GM21381 (cell line): ENCODE results near the gene CNR2.
"Not testable (repeated sequence)": the region's sequence is repeated elsewhere in the genome, so short reads cannot be mapped to it uniquely, and the experiment has no call there.

Source experiments
- ATAC-seq: cut with Tn5 transposase; IDR thresholded peaks from one replicate; pipeline ENCODE4 v1.9.1; 2021; ENCODE audit warnings: mild to moderate bottlenecking, moderate library complexity; ENCODE audit not compliant: unreplicated experiment

CNR2 gene

GRCh38 chr1:23913212-23913880 is at the start of gene CNR2:
TSS of gene CNR2 (minus strand) at chr1:23913362. CDS start at chr1:23875617, 37,745 bp downstream.
- ATAC-seq, result no peak

DNA sequence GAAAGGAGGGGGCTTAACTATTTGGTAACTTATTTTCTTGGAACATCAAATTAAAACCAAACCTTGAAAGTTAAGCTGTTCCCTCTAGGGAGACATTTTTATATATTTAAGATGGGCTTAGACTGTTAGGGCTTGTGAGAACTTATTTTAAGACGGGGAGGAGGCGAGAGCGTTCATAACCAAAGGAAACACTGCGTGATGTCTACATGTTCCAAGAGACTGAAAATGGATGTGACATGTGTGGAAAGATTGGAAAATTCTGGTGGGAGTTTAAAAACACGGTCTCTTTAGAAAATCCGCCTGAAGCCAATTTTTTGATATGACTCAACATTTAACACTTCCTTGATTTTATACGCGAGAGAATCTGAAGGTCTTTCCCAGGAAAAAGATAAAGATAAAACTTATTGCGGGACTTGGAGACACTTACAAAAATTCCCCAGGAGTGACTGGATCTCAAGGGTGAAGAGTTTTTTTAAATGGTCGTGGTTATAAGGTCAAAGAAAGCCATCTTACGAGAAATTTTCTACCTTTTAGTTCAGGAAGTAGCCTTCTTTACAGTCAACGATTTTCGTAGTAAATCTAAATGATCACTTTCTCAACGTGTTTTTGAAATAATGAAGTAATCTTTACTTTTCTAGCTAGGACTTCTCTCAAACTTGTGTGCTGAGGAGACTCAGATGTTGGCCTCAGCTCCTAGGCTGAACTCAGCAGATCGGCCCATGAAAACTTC is 47.3 kb upstream of the CNR2 start:
- no peak for ATAC-seq

DNA sequence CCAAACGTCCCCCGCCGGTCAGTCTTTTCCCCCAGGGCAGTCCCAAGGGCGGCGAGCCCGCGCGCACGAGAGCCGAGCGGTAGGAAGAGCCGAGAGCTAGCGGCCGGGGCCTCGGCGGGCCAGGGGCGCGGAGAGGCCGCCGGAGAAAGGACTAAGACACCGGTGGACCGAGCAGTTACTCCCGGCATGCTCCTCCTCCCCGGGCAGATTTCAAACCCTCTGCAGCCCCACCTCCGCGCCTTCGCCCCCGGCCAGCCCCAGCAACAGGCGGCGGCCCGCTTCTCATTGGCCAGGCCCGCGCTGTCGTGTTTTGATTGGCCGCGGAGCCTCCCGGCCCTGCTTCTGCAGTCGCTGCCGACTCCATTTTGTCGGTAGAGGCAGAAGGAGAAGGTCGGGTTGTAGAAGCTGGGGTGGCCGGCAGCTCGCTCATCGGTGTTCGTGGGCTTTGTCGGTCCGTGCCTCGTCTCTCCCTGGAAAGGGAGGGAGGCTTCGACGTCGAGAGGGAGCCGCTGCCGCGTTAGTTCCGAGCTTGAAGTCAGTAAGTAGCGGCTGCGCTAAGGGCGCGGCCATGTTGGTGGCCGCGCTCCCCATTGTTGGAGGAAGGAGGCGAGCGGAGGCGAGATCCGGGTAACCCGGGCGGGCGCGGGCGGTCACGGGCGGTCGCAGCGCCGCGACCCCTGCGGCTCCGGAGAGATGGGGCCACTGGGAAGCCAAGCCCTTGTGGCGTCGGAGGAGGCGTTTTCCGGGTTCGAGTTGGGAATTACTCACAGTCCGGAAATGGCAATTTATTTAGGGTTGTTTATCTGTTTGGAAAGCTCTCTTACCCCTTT is 46.5 kb upstream of the CNR2 start, which contains the start of gene PNRC2:
Gene PNRC2 (plus strand): TSS at position 368 of the 830 bp plus-strand sequence. CDS start 1,630 bp downstream, outside the sequence.
- peak; percentile 82 for ATAC-seq

DNA sequence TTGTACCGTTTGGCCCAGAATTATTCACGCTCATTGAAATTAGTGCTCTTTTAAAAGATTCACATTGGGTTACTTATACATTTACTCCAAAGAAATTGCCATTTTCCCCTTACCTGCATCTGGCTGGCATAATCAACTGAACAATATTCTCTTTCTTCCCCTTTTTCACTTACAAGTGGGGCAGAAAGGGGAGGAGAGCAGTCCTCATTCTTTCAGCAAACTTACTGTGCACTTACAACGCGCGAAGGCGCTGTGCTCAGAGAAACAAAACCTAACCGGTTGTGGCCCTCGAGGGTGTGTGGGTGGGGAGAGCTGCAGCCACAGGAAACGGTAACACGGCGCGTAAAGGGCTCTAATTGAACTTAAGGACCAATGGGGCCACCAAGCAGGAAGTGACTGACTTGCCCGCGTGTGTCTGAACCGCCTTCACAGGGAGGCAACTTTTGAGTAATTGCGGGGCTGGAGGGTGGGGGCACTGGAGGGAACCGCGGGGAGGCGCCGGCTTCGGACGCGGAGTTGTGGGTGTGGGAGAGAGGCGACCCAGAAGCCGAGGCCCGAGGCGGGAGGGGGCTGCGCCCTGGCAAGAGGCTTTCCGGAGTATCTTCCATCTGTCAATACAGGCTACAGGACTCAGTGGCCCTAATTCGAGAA is 45.8 kb upstream of the CNR2 start:
- ATAC-seq, result peak; percentile 56

GRCh38 chr1:23958040-23958809 is 45.1 kb upstream of the CNR2 start:
- ATAC-seq, result not testable (repeated sequence)

- ATAC-seq, result no peak
These were observed 43.9 kb upstream of the CNR2 start for GRCh38 chr1:23957096-23957495.

DNA sequence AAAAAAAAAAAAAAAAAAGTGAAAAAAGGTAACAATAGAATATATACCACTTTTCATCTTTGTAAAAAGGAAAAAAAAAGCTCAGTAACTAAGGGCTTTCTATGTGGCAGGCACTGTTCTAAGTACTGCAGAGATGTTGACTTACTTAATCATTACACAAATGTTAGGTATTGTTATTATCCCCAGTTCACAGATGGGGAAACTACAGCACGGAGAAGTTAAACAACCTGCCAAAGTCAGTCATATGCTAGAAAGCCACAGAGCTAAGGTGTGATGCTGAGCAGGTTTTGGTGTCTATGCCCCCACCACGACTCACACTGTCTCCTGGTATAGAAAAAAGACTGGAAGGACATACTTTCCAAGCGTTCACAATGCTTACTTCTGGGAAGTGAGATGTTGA is 39.9 kb upstream of the CNR2 start:
- ATAC-seq, result no peak

GRCh38 chr1:23947366-23947765 is 34.2 kb upstream of the CNR2 start:
- no peak for ATAC-seq

DNA sequence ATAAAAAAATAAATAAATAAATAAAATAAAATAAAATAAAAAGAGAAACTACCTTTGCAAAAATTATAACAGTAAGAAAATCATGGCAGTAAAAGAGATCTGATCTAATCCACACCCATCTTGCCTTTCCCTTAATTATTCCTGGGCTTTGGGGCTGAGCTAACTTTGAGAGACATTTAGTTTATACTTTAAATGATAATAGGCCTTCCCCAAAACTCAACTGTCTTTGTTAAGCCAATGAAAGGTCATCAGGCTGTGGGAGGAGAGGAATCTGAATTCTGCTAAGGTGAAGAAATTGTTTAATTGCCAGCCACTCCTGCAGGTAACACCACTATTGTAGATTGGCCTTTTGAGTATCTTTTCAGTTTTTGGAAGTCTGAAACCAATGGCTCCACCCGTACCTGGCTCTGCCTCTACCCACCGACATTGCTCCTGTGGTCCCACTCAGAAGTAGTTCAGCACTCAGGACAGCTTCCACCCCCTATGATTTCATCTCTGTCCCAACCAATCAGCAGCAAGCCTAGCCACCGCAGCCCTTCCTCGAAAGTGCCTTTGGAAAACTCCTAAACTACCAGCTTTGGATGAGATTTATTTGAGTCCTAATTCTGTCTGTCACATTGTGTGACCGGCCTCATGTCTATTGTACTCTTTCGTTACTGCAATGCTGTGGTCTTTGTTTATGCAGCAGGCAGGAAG is 23.5 kb upstream of the CNR2 start:
- ATAC-seq, result no peak

- ATAC-seq, result no peak
These were observed 18.3 kb upstream of the CNR2 start for GRCh38 chr1:23931491-23931880.

DNA sequence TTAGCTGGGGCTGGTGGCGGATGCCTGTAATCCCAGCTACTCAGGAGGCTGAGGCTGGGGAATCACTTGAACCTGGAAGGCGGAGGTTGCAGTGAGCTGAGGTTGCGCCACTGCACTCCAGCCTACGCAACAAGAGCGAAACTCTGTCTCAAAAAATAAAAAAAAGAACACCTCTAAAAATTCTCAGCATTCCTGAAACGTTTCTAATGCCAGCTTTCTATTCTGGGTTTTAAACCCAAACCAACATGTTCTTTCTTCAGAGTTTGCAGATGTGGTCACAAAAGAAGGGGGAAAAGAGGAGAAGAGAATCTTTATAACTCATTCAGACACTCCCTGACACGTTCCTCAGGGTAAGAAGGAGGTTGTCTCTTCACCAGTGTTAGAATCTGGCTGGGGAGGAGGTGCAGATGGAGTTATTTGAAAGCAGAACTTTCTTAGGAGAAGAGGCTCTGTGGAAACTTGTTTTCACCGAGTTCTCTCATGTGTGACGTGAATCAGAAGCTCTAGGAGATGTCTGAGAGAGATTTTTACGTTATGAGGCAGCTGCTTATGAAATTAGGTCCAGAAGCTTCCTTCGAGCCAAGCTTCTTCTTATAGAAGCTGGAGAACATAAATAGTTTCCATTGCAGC is 17.8 kb upstream of the CNR2 start:
- no peak for ATAC-seq

DNA sequence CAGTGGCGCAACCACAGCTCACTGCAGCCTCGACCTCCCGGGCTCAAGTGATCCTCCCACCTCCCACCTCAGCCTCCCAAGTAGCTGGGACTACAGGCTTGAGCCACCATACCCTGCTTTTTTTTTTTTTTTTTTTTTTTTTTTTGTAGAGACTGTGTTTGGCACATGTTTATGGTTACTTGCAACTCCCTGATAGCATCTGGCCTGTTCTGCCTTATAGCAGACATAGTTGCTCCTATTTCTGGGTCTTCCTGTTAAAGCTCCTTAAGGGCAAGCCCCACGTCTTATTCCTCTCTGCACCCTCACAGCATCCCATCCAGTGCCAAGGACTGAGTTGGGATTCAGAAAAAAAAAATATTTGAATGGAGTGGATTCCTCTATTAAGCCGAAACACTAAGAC is 17.1 kb upstream of the CNR2 start:
- no peak for ATAC-seq

DNA sequence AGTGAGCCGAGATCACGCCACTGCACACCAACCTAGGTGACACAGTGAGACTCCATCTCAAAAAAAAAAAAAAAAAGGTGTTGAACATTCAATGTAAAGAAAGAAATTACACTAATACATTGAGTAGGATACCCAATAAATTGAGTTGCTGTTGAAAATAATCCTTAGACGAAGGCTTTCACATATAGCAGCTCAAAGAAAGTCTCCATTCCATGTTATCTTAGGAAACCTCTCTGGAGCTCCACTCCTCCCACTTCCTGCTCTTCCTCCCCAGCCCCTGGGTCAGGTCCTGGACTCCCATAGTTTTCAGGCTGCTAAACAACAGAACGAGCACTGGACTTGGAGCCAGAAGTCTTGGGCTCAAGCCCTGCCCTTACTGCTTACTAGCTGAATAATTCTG is 15.6 kb upstream of the CNR2 start:
- ATAC-seq, result no peak

DNA sequence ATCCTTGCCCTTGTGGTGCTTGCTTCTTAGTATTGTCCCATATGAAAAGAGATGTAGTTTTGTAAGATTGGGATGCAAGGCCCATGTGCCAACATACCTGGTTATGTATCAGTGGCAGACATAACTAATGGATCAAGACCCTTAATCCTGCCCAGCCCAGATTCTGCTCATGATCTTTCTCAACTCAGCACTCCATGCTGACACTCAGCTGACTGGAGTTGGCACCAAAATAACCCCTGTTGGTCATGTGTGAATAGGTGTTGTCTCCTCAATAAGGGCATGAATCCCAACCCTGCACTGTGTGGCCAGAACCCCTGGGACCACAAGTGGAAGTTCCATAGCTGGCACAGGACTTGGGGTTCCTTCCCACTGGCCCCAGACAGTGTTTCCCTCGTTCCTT is 13.9 kb upstream of the CNR2 start:
- no peak for ATAC-seq

DNA sequence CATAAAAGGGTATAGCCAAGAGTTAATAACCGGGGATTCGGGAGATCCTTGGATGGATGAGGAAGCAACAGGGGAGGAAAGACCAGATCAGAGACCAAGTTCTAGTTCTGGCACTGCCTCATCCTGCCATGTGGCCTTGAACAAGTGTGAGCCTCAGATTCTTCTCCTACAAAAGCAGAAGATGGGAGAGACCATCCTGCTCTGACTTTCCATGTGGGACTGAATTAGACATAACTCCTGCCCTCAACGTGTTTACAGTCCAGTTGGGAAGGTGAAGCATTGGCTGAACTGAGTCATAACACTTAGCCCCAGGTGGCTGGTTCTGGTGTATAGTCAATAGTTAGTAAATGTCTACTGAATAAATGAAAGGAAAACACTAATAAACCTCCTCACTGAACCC is 12.1 kb upstream of the CNR2 start:
- no peak for ATAC-seq

DNA sequence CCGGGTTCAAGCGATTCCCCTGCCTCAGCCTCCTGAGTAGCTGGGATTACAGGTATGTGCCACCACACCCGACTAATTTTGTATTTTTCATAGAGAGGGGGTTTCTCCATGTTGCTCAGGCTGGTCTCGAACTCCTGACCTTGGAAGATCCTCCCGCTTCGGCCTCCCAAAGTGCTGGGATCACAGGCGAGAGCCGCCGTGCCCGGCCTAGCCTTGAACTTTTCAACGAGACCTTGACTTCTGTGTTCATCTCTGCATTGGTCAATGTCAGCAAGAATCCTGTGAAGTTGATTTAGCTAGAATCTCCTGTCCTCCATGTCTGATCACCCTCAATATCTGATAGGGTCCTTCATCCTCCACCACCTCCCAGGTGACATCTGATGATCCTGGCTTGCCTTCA is 11.4 kb upstream of the CNR2 start:
- no peak for ATAC-seq

- no peak for ATAC-seq
These were observed 10.7 kb upstream of the CNR2 start for GRCh38 chr1:23923592-23924499.

GRCh38 chr1:23922321-23922943 is 9.3 kb upstream of the CNR2 start:
- no peak for ATAC-seq
